HEK293T (cell line): ENCODE measurements around the gene ENDOD1.

ENCODE experiments used
- ELF4 ChIP-seq: fragments of 450-650 bp; IDR thresholded peaks from 2 replicates; pipeline ENCODE4 v1.6.1; 2017; ENCODE audit warnings: antibody characterized with exemption
- FOXA1 ChIP-seq: fragments of 450-650 bp; IDR thresholded peaks from 2 replicates; pipeline ENCODE4 v1.6.1; 2016; ENCODE audit warnings: mild to moderate bottlenecking
- FOXM1 ChIP-seq: fragments of 450-650 bp; IDR thresholded peaks from 2 replicates; pipeline ENCODE4 v1.6.1; 2017; ENCODE audit warnings: mild to moderate bottlenecking, borderline replicate concordance
- SP1 ChIP-seq: fragments of 450-650 bp; IDR thresholded peaks from 2 replicates; pipeline ENCODE4 v1.6.1; 2017
- SUZ12 ChIP-seq: fragments of 450-650 bp; IDR thresholded peaks from 2 replicates; pipeline ENCODE4 v1.6.1; 2016; ENCODE audit warnings: mild to moderate bottlenecking
- ZNF384 ChIP-seq: fragments of 450-650 bp; IDR thresholded peaks from 2 replicates; pipeline ENCODE4 v1.6.1; 2016
- TF ChIP-seq, protein P1 (sequence below): fragments of 450-650 bp; IDR thresholded peaks from 2 replicates; pipeline ENCODE4 v1.6.1; 2016

DNA sequence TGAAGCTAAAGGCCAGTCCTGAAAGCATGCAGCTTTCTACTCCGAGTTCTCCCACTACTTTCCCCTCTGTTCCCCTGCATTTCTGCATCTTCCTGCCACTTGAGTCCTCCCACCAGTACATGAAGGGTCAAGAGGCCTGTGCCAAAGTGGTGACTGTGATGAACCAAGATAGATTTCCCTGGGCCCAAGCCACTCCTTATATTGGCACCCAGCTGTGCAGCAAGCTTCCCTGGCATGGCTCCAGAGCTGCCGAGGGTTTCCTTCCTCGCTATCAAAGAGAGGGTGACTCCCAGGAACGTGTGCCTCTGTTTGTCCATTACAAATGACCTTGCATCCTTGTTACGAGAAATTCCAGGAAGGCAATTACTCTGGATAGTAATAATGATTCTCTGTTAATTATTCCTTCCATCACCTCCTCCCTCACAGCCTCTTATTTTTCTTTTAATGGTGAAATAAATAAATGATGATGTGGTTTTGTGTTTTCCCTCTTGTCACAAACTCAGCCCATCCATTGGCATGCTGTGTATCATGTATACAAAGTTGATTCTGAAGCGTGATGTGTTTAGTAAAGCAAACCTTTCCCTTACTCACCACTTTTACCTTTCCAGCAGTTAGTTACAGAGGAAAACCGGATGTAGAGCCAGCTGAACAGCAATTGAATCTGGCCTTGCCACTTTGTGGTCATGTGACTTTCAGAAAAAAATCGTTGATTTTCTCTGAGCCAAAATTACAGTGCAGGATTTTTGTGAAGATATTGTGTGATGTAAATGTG lies 14.7 kb upstream of the ENDOD1 start:
- TF ChIP-seq SUZ12: no peak
- TF ChIP-seq, protein P1, sequence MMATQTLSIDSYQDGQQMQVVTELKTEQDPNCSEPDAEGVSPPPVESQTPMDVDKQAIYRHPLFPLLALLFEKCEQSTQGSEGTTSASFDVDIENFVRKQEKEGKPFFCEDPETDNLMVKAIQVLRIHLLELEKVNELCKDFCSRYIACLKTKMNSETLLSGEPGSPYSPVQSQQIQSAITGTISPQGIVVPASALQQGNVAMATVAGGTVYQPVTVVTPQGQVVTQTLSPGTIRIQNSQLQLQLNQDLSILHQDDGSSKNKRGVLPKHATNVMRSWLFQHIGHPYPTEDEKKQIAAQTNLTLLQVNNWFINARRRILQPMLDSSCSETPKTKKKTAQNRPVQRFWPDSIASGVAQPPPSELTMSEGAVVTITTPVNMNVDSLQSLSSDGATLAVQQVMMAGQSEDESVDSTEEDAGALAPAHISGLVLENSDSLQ: no peak
- TF ChIP-seq ELF4: no peak
- TF ChIP-seq SP1: no peak
- no peak for TF ChIP-seq FOXA1
- no peak for TF ChIP-seq ZNF384
- no peak for TF ChIP-seq FOXM1
